ENCODE data around the gene PTPRJ. TPM values are rescaled to one million over a fixed set of nuclear protein-coding genes. Genes with fewer than 3 reads are reported as not detected.

PTPRJ gene
- total RNA-seq, 1 donor: 6.6 TPM

DNA sequence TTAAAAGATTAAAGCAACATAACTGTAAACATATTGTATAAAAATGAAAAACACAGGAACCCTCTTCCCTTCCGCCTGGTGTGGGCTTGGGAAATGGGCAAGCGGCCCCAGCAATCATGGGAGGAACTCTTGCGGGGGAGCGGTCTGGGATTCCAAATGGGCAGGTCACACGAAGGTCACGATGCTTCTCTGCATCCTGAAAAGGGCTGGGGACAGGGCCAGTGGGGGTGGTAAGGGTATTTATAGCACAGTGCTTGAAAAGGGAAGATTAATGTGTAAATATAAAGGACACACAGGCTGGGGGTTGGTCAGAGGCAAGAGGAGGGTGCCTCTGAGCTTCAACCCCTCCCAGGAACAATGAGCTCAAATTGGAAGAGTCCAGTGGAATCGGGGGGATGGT lies 189.4 kb downstream of the PTPRJ start:
- TF ChIP-seq CTCF (IDR thresholded peaks at IDR 0.05; ENCODE audit: insufficient read depth, low read length): no peak
- DNase-seq (ENCODE audit: low read depth): peak; percentile 33
- no peak overlapping the region for H3K4me3 ChIP-seq (ENCODE audit: low read depth, low read length)

GRCh38 chr11:48170241-48171233 lies 190.2 kb downstream of the PTPRJ start:
- peak; percentile 67 for DNase-seq (ENCODE audit: low read depth)

DNA sequence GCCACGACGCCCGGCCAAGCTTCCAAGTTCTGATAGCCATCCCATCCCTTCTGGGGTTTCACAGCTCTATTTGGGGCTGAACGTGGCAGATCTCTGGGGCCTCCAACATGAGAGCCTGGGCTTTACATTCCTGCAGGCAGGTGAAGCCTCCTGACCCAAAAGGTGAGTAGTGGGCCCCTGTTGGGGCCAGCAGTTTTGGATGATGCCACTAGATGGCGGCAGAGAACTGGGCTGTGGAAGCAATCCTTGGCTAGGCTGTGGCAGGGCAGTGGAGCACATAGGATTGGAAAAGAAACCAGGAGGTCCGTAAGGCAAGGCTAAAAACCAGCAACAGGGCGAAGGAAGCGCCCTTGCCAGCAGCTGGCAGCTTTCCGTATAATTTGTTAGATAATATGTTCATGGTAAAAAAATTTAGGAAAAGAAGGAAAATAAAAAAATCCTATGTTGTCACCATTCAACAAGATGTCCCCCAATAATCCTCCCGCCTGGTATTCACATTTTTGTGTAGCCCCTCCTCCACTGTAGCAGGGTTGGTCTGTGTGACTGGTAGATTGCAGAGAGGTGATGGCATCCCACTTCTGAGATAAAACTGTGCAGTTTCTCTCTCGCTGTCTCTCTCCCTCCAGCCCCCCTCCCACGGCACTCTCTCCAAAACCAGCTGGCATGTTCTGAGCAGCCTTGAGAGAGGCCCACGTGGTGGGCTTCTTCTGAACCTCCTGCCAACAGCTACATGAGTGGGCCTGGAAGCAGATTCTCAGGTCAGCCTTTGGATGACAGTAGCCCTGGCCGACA lies 192.7 kb downstream of the PTPRJ start:
- peak; percentile 99 for TF ChIP-seq CTCF (IDR thresholded peaks at IDR 0.05; ENCODE audit: insufficient read depth, low read length)
- DNase-seq (ENCODE audit: low read depth): peak; percentile 77
- no peak overlapping the region for H3K4me3 ChIP-seq (ENCODE audit: low read depth, low read length)

More at GRCh38 chr11:48170241-48171233, 190.2 kb downstream of the PTPRJ start:
- TF ChIP-seq CTCF (IDR thresholded peaks at IDR 0.05; ENCODE audit: insufficient read depth, low read length): no peak
- H3K4me3 ChIP-seq (ENCODE audit: low read depth, low read length): no peak overlapping the region

DNA sequence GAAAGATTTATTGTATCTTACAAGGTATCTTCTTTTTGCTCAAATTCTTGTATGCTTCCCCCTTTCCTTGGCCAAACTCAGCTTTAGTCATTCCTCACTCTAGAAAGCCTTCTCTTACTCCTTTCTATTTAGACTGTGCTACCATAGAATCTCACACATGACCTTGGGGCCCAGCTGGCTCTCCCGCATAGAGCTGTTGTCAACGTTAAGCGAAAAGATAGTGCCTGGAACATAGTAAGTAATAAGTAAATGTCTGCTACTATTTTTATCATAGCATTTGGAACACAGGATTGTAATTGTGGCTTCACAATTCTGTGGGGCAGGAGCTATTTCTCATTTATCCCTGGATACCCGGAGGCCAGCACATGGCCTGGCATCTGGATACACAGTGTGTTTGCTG lies 197.3 kb downstream of the PTPRJ start:
- no peak for TF ChIP-seq CTCF (IDR thresholded peaks at IDR 0.05; ENCODE audit: insufficient read depth, low read length)
- DNase-seq (ENCODE audit: low read depth): no peak
- no peak overlapping the region for H3K4me3 ChIP-seq (ENCODE audit: low read depth, low read length)

DNA sequence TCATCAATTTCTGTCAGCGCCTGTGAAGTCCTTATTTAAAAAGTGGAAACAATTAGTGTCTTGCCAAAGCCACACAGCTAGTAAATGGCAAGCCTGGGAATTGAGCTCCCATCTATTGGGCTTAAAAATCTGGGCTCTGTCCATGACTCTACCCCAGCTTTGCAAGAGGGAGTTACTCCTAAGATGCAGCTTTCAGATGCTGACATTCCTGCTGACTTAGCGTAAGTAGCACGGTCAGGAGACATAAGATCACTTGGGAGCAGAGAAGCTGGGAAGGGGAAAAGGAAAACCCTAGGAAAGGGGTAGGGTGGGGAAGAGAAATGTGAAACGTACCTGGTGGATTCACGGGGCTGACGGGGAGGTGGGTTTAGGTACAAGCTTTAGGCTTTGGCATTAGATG lies 200.3 kb downstream of the PTPRJ start:
- TF ChIP-seq CTCF (IDR thresholded peaks at IDR 0.05; ENCODE audit: insufficient read depth, low read length): no peak
- H3K4me3 ChIP-seq (ENCODE audit: low read depth, low read length): no peak overlapping the region
- DNase-seq (ENCODE audit: low read depth): no peak

- no peak for DNase-seq (ENCODE audit: low read depth)
- TF ChIP-seq CTCF (IDR thresholded peaks at IDR 0.05; ENCODE audit: insufficient read depth, low read length): no peak
- H3K4me3 ChIP-seq (ENCODE audit: low read depth, low read length): no peak overlapping the region
Observed at GRCh38 chr11:48182860-48183526, 202.6 kb downstream of the PTPRJ start.

All from fibroblast of the aortic adventitia (primary cell).